A673 (cell line): ENCODE measurements around the gene GAB2. TPM values are rescaled to one million over a fixed set of nuclear protein-coding genes. Genes with fewer than 3 reads are reported as not detected.

Experiments used
- BruUV-seq: library from RNA; stranded (reverse); fragments of 400-500 nt; replicated peaks from 2 replicates; lab custom pipeline; 2021; lab: Mats Ljungman, UMichigan
- CTCF ChIA-PET: fragments of 300-600 bp; sonication (Branson Sonifier 250); formaldehyde crosslinking; loops from one replicate; lab custom pipeline; 2022; ENCODE audit warnings: antibody characterized with exemption; lab: Charles Lee
- POLR2A ChIA-PET: fragments of 300-600 bp; sonication (Branson Sonifier 250); formaldehyde crosslinking; loops from one replicate; lab custom pipeline; 2022; ENCODE audit warnings: antibody characterized with exemption; ENCODE audit not compliant: low non-redundant PET; lab: Charles Lee
- DNase-seq: peaks from one replicate; pipeline ENCODE4 v3.0.0-alpha.2; 2015; ENCODE audit warnings: low spot score
- H3K27ac ChIP-seq: fragments of 200-600 bp; sonication (generic); 2 replicates; pipeline ENCODE4 v1.5.1; 2016; ENCODE audit warnings: mixed run types, low read depth, mild to moderate bottlenecking, mixed read lengths, antibody characterized with exemption, low read length; ENCODE audit not compliant: poor library complexity, severe bottlenecking
- H3K27me3 ChIP-seq: fragments of 200-600 bp; sonication (generic); replicated peaks from 2 replicates; pipeline ENCODE4 v1.6.1; 2017; ENCODE audit warnings: mixed run types, low read depth, mild to moderate bottlenecking, mixed read lengths, antibody characterized with exemption, low read length; ENCODE audit not compliant: insufficient read depth, poor library complexity
- H3K36me3 ChIP-seq: fragments of 200-600 bp; sonication (generic); 2 replicates; pipeline ENCODE4 v1.6.1; 2016; ENCODE audit warnings: mixed run types, mild to moderate bottlenecking, mixed read lengths, antibody characterized with exemption, low read length; ENCODE audit not compliant: insufficient read depth, poor library complexity, severe bottlenecking
- H3K4me1 ChIP-seq: fragments of 200-600 bp; sonication (generic); 2 replicates; pipeline ENCODE4 v1.6.1; 2017; ENCODE audit warnings: mixed run types, mild to moderate bottlenecking, mixed read lengths, antibody characterized with exemption, low read length; ENCODE audit not compliant: insufficient read depth, poor library complexity, severe bottlenecking
- H3K4me3 ChIP-seq: fragments of 200-600 bp; sonication (generic); 2 replicates; pipeline ENCODE4 v1.5.1; 2016; ENCODE audit warnings: low read depth, mixed run types, mild to moderate bottlenecking, mixed read lengths, low read length; ENCODE audit not compliant: poor library complexity, severe bottlenecking
- H3K9me3 ChIP-seq: fragments of 200-600 bp; sonication (generic); 2 replicates; pipeline ENCODE4 v1.6.1; 2016; ENCODE audit warnings: mixed run types, low read depth, mild to moderate bottlenecking, mixed read lengths, antibody characterized with exemption, low read length; ENCODE audit not compliant: poor library complexity, severe bottlenecking
- CTCF ChIP-seq: fragments of 300-800, 200-600 bp; sonication (generic); conservative IDR thresholded peaks from 2 replicates; pipeline ENCODE4 v1.5.1; 2017; ENCODE audit warnings: low read depth, mild to moderate bottlenecking, antibody characterized with exemption, low read length, moderate library complexity, mixed read lengths
- EZH2 ChIP-seq: fragments of 200-600 bp; sonication (generic); IDR thresholded peaks from 2 replicates; pipeline ENCODE4 v1.6.1; 2017; ENCODE audit warnings: borderline replicate concordance, low read depth, mild to moderate bottlenecking, mixed read lengths, antibody characterized with exemption, low read length; ENCODE audit not compliant: poor library complexity, severe bottlenecking
- intact Hi-C: fragments of 100-400 bp; cut with micrococcal nuclease; formaldehyde crosslinking; loops from one replicate; pipeline ENCODE4 v1.10.0; 2022; ENCODE audit not compliant: unreplicated experiment
- total RNA-seq: library from RNA; stranded (reverse); gene quantifications from 2 replicates; pipeline ENCODE4 v1.2.3, GENCODE V29; 2021

GAB2 gene
- total RNA-seq, 1 experiment from 2014 or later: 21.5 TPM

GRCh38 chr11:78217650-78218541 lies 199.7 kb downstream of the GAB2 start:
- intact Hi-C loops: no loop called here
- TF ChIP-seq EZH2 (no peak), CTCF (no peak)
- Histone ChIP-seq H3K27ac (no peak overlapping the region), H3K4me3 (no peak overlapping the region), H3K4me1 (no peaks in the 10 kb centered on the region), H3K27me3 (no peaks in the 10 kb centered on the region), H3K9me3 (no peaks in the 10 kb centered on the region), H3K36me3 (no peaks in the 10 kb centered on the region)
- ChIA-PET CTCF (no interaction called here), POLR2A (no interaction called here)
- no peak for DNase-seq
- BruUV-seq: TSS peak; percentile 27

- no peak for DNase-seq
- no peaks in the 10 kb centered on the region for H3K9me3 ChIP-seq
- no TSS peak for BruUV-seq
- ChIA-PET CTCF (no interaction called here), POLR2A (no interaction called here)
- H3K27me3 ChIP-seq: no peaks in the 10 kb centered on the region
- intact Hi-C loops: no loop called here
- H3K4me3 ChIP-seq: no peak overlapping the region
- no peaks in the 10 kb centered on the region for H3K36me3 ChIP-seq
- H3K27ac ChIP-seq: no peak overlapping the region
- H3K4me1 ChIP-seq: no peaks in the 10 kb centered on the region
- TF ChIP-seq CTCF (no peak), EZH2 (no peak)
These were observed 200.9 kb downstream of the GAB2 start for GRCh38 chr11:78216571-78217287.

GRCh38 chr11:78216021-78216420 lies 201.6 kb downstream of the GAB2 start:
- Histone ChIP-seq H3K27me3 (no peaks in the 10 kb centered on the region), H3K27ac (no peak overlapping the region), H3K4me3 (no peak overlapping the region), H3K36me3 (no peaks in the 10 kb centered on the region), H3K9me3 (no peaks in the 10 kb centered on the region), H3K4me1 (no peaks in the 10 kb centered on the region)
- ChIA-PET POLR2A (no interaction called here), CTCF (no interaction called here)
- TF ChIP-seq EZH2 (no peak), CTCF (no peak)
- no TSS peak for BruUV-seq
- no peak for DNase-seq
- intact Hi-C loops: no loop called here
